HEK293 (cell line): ENCODE data around the gene FANCC.

ENCODE experiments used
- ZNF350 ChIP-seq: fragments of 450-650 bp; formaldehyde crosslinking; IDR thresholded peaks from 2 replicates; pipeline ENCODE4 v1.5.0; 2017; ENCODE audit warnings: missing biosample characterization, mild to moderate bottlenecking, missing genetic modification characterization
- TF ChIP-seq, protein P1 (sequence below): fragments of 450-650 bp; formaldehyde crosslinking; IDR thresholded peaks from 2 replicates; pipeline ENCODE4 v1.5.1; 2016; ENCODE audit warnings: missing biosample characterization, missing genetic modification characterization
- TF ChIP-seq, protein P2 (sequence below): fragments of 450-650 bp; formaldehyde crosslinking; IDR thresholded peaks from 2 replicates; pipeline ENCODE4 v1.5.1; 2016; ENCODE audit warnings: missing biosample characterization, missing genetic modification characterization, low read depth
- TF ChIP-seq, protein P3 (sequence below): fragments of 450-650 bp; formaldehyde crosslinking; optimal IDR thresholded peaks from 2 replicates; pipeline ENCODE3; 2016; ENCODE audit warnings: missing biosample characterization, mild to moderate bottlenecking, missing genetic modification characterization
- TF ChIP-seq, protein P4 (sequence below): fragments of 450-650 bp; formaldehyde crosslinking; IDR thresholded peaks from 2 replicates; pipeline ENCODE4 v1.5.1; 2016; ENCODE audit warnings: missing biosample characterization, missing genetic modification characterization

DNA sequence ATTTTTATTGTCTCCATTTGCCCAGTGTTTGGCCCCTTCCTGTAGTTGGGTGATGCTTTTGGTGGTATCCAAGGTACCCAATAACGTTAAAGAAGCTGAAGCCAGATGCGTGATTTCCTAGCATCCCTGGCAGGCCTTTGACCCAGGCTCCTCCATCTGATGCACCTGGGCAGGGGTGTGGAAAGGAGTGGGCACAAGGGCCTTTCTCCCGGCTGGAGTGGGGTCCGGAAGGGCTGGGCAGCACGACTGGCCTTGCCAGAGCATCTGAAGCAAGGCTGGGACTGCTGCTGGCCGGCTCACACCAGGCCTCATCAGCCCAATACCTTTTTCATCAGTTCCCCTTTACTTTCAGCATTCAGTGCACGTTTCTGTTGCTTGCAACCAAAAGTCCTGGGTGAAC, 220.2 kb downstream of the FANCC start:
- TF ChIP-seq, protein P1, sequence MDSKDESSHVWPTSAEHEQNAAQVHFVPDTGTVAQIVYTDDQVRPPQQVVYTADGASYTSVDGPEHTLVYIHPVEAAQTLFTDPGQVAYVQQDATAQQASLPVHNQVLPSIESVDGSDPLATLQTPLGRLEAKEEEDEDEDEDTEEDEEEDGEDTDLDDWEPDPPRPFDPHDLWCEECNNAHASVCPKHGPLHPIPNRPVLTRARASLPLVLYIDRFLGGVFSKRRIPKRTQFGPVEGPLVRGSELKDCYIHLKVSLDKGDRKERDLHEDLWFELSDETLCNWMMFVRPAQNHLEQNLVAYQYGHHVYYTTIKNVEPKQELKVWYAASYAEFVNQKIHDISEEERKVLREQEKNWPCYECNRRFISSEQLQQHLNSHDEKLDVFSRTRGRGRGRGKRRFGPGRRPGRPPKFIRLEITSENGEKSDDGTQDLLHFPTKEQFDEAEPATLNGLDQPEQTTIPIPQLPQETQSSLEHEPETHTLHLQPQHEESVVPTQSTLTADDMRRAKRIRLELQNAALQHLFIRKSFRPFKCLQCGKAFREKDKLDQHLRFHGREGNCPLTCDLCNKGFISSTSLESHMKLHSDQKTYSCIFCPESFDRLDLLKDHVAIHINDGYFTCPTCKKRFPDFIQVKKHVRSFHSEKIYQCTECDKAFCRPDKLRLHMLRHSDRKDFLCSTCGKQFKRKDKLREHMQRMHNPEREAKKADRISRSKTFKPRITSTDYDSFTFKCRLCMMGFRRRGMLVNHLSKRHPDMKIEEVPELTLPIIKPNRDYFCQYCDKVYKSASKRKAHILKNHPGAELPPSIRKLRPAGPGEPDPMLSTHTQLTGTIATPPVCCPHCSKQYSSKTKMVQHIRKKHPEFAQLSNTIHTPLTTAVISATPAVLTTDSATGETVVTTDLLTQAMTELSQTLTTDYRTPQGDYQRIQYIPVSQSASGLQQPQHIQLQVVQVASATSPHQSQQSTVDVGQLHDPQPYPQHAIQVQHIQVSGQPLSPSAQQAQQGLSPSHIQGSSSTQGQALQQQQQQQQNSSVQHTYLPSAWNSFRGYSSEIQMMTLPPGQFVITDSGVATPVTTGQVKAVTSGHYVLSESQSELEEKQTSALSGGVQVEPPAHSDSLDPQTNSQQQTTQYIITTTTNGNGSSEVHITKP (tag by site-specific recombination): no peak
- TF ChIP-seq, protein P2, sequence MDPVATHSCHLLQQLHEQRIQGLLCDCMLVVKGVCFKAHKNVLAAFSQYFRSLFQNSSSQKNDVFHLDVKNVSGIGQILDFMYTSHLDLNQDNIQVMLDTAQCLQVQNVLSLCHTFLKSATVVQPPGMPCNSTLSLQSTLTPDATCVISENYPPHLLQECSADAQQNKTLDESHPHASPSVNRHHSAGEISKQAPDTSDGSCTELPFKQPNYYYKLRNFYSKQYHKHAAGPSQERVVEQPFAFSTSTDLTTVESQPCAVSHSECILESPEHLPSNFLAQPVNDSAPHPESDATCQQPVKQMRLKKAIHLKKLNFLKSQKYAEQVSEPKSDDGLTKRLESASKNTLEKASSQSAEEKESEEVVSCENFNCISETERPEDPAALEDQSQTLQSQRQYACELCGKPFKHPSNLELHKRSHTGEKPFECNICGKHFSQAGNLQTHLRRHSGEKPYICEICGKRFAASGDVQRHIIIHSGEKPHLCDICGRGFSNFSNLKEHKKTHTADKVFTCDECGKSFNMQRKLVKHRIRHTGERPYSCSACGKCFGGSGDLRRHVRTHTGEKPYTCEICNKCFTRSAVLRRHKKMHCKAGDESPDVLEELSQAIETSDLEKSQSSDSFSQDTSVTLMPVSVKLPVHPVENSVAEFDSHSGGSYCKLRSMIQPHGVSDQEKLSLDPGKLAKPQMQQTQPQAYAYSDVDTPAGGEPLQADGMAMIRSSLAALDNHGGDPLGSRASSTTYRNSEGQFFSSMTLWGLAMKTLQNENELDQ (tag by site-specific recombination): no peak
- TF ChIP-seq ZNF350: no peak
- TF ChIP-seq, protein P3, sequence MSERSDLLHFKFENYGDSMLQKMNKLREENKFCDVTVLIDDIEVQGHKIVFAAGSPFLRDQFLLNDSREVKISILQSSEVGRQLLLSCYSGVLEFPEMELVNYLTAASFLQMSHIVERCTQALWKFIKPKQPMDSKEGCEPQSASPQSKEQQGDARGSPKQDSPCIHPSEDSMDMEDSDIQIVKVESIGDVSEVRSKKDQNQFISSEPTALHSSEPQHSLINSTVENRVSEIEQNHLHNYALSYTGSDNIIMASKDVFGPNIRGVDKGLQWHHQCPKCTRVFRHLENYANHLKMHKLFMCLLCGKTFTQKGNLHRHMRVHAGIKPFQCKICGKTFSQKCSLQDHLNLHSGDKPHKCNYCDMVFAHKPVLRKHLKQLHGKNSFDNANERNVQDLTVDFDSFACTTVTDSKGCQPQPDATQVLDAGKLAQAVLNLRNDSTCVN: no peak
- TF ChIP-seq, protein P4, sequence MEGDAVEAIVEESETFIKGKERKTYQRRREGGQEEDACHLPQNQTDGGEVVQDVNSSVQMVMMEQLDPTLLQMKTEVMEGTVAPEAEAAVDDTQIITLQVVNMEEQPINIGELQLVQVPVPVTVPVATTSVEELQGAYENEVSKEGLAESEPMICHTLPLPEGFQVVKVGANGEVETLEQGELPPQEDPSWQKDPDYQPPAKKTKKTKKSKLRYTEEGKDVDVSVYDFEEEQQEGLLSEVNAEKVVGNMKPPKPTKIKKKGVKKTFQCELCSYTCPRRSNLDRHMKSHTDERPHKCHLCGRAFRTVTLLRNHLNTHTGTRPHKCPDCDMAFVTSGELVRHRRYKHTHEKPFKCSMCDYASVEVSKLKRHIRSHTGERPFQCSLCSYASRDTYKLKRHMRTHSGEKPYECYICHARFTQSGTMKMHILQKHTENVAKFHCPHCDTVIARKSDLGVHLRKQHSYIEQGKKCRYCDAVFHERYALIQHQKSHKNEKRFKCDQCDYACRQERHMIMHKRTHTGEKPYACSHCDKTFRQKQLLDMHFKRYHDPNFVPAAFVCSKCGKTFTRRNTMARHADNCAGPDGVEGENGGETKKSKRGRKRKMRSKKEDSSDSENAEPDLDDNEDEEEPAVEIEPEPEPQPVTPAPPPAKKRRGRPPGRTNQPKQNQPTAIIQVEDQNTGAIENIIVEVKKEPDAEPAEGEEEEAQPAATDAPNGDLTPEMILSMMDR (tag by site-specific recombination): no peak
